Astrocyte of the cerebellum (primary cell): Measurements from ENCODE around the gene NCAM2.

Experiments used
- DNase-seq: peaks from one replicate; pipeline ENCODE4 v3.0.0-alpha.2; 2011; ENCODE audit warnings: low read depth
- H3K4me3 ChIP-seq: 2 replicates; pipeline ENCODE4 v1.5.1; 2011; ENCODE audit warnings: mild to moderate bottlenecking, low read depth, low read length, moderate library complexity
- in situ Hi-C: cut with HindIII; loops from 2 replicates; pipeline ENCODE4 v1.10.0; 2017; ENCODE audit warnings: low sequenced_read_pairs
- TF ChIP-seq, protein P1 (sequence below): IDR thresholded peaks from 2 replicates; pipeline ENCODE4 v1.5.1; 2012; ENCODE audit warnings: low read length, low read depth, moderate library complexity, mild to moderate bottlenecking; ENCODE audit errors: missing control alignments

NCAM2 gene

DNA sequence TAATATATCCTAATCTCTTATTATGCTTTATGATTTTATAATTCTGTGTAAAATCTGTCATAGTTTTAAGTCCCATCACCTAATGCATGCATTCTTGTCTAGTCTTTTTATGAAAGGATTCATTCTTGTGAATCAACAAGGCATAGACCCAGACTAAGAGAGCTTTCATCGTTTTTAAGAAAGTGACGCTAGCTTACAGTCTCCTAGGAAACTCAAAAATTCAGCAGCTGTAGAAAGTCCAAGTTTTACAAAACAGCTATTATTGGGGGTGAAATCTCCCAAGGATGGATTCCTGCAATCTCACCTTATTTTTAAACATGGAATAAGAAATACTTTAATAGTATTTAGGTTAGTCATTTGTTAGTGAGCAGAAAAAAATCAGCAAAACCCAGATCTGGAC lies 104.7 kb downstream of the NCAM2 start:
- in situ Hi-C loops = no loop called here
- TF ChIP-seq, protein P1, sequence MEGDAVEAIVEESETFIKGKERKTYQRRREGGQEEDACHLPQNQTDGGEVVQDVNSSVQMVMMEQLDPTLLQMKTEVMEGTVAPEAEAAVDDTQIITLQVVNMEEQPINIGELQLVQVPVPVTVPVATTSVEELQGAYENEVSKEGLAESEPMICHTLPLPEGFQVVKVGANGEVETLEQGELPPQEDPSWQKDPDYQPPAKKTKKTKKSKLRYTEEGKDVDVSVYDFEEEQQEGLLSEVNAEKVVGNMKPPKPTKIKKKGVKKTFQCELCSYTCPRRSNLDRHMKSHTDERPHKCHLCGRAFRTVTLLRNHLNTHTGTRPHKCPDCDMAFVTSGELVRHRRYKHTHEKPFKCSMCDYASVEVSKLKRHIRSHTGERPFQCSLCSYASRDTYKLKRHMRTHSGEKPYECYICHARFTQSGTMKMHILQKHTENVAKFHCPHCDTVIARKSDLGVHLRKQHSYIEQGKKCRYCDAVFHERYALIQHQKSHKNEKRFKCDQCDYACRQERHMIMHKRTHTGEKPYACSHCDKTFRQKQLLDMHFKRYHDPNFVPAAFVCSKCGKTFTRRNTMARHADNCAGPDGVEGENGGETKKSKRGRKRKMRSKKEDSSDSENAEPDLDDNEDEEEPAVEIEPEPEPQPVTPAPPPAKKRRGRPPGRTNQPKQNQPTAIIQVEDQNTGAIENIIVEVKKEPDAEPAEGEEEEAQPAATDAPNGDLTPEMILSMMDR = no peak
- no peak for DNase-seq
- H3K4me3 ChIP-seq = no peak overlapping the region

DNA sequence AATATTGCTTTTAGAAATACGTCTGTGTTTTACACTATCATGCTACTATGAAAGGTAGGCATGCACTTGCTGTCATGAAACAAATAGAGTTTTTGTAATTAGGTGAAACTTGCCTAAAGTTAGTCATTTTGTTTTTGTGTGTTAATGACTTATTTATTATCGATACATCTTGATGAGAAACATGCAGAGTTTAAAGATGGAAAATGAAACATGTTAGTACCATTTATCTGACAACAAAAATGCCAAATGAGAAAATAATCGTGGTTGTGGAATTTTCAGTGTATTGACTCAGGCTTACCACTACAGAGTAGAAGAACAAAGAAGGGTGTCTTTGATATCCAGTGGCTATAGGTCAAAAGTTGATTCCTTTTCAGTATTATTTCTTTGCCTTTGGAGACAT lies 105.5 kb downstream of the NCAM2 start:
- in situ Hi-C loops = no loop called here
- TF ChIP-seq, protein P1 = no peak
- DNase-seq = no peak
- H3K4me3 ChIP-seq = no peak overlapping the region

DNA sequence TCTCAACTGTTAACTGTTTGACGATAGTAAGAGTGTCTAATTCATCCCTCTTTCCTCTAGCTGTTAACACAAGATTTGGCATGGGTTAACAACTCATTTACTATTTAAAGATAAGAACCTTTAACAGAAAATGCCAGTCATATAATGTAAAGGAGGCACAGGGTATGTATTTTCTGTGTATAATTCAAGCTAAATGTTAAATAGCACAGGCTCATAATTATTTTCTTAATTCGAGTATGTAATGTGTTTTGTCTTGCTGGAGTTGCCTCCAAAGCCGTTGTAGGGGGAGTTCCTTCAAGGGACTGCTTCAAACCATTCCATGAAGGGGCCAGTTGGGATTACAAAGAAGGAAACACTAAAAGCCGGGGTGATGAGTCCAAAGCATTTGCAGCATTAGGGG lies 111.5 kb downstream of the NCAM2 start:
- TF ChIP-seq, protein P1 = no peak
- no peak overlapping the region for H3K4me3 ChIP-seq
- in situ Hi-C loops = no loop called here
- DNase-seq = no peak

DNA sequence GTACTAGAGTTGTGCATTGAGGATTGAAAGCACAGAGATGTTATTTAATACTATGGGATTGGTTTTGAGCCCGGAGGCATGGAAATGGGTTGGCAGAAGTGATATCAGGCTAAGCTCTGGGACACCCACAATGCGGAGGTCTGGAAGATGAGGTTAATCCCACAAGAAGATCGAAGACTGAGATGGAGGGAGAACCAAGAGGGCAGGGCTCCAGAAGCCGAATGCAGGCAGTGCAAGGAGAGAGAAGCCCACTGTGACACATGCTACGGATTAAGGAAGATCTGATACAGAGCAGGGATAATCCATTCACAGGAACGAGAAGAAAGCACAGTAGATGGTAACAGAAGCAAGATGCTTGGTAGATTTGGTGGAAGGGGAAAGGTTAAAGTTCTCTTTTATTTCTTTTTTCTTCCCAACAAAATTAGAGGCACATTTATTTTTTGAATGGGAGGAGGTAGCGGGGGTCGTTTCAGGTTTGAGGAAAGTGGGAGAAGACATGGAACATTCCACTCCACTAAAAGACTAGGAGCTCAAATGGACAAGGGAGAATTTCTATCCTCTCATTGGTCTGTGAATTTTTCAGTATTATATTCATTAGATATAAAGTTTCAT lies 113.2 kb downstream of the NCAM2 start:
- no peak for DNase-seq
- TF ChIP-seq, protein P1 = no peak
- H3K4me3 ChIP-seq = no peak overlapping the region
- in situ Hi-C loops = no loop called here

DNA sequence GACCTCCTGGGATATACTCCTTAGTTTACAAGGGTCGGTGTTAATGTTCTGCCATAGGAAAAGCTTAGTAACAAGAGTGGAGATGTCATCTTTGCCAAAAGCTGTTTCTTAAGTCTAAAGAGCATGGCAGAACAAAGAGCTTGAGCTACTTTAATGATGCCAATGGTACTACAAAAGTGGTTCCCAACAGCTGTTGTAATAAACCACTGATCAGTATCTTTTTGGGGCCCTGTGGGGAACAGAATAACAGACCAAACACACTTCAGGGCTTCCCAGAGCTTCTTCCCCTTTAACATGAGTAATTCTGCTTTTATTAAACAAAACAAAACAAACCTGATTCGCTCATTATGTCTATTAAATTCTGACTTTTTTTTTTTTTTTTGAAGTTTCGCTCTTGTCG lies 116.3 kb downstream of the NCAM2 start:
- no peak for DNase-seq
- H3K4me3 ChIP-seq = no peak overlapping the region
- TF ChIP-seq, protein P1 = no peak
- in situ Hi-C loops = no loop called here

DNA sequence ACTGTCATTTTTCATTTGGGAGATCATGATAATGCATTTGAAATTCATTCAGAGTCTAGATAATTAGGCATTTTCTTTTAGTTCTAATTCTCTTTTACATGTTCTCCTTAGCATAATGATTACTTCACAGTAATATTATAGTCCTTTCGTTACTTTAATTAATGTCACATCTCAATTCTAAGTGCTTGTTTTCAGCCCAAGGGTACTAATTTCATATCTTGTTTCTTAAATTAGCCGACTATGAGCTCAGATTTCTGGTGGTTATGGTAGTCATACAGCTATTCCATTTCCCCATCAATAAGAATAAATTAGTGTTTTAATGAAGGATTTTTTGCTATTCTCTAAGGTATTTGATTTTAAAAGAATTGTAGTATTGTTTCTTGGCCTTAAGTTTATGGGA lies 120.9 kb downstream of the NCAM2 start:
- no peak for DNase-seq
- H3K4me3 ChIP-seq = no peak overlapping the region
- TF ChIP-seq, protein P1 = no peak
- in situ Hi-C loops = no loop called here

DNA sequence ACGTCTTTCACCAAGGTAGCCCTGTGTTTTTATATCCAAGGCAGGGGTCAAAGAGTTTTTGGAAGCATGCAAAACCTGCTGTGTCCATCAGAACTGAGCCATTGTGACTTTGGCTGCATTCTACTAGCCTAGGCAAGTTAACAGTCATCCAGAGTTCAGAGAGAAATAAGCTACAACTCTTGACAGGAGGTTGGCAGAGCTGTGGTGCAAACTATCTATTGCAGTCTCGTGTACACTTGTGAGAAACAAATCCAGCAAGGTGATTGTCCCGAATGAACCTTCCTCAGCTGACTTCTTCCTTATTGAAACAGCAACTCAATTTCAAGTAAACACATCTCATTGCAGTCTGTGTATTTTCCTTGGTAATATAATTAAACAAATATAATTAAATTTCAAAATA lies 124.5 kb downstream of the NCAM2 start:
- in situ Hi-C loops = no loop called here
- no peak overlapping the region for H3K4me3 ChIP-seq
- DNase-seq = no peak
- TF ChIP-seq, protein P1 = no peak
